ENCODE measurements around the gene ARMCX6. TPM values are rescaled to one million over a fixed set of nuclear protein-coding genes. Genes with fewer than 3 reads are reported as not detected.

Gene ARMCX6
- polyA plus RNA-seq, 3 donors = 22.0 to 35.8 (median 34.4) TPM

Other genes with a start within 250 kb of the ARMCX6 start
- 1 to 10 TPM; 1.1 to 4.5 (median 3.0) TPM for gene BTK, start 231.8 kb downstream of the ARMCX6 start, polyA plus RNA-seq
- 1,000 to 10,000 TPM; 1,715 to 3,463 (median 2,254) TPM for gene RPL36A, start 227.0 kb downstream of the ARMCX6 start, polyA plus RNA-seq
- 10 to 100 TPM; 11.4 to 29.5 (median 15.0) TPM for gene GLA, start 210.1 kb downstream of the ARMCX6 start, polyA plus RNA-seq
- 10 to 100 TPM; 27.1 to 60.3 (median 56.6) TPM for gene HNRNPH2, start 209.8 kb downstream of the ARMCX6 start, polyA plus RNA-seq
- gene ARMCX4, start 132.5 kb downstream of the ARMCX6 start, polyA plus RNA-seq = 10 to 100 TPM in 1 of 3 donors, 1 to 10 TPM in 2; 2.4 to 16.4 (median 5.3) TPM
- gene ARMCX1, start 67.5 kb downstream of the ARMCX6 start, polyA plus RNA-seq = 10 to 100 TPM in 2 of 3 donors, 1 to 10 TPM in 1; 7.6 to 32.4 (median 12.3) TPM
- 10 to 100 TPM; 30.9 to 50.6 (median 49.8) TPM for gene ARMCX3, start 5.2 kb upstream of the ARMCX6 start, polyA plus RNA-seq
- gene ARMCX2, start 41.9 kb upstream of the ARMCX6 start, polyA plus RNA-seq = 10 to 100 TPM in 1 of 3 donors, 1 to 10 TPM in 2; 8.4 to 11.9 (median 9.8) TPM